CD4-positive, alpha-beta T cell treated with Interleukin-4 for 4 hours (primary cell): Measurements from ENCODE around the gene SRPRB.

Experiments
- DNase-seq: peaks from one replicate; pipeline ENCODE4 v3.0.0-alpha.2; 2020

Gene SRPRB

GRCh38 chr3:133805702-133806475, at the start of gene SRPRB:
Gene SRPRB (plus strand): TSS chr3:133805815. CDS start chr3:133805849, 34 bp downstream.
- DNase-seq: peak; percentile 98

DNA sequence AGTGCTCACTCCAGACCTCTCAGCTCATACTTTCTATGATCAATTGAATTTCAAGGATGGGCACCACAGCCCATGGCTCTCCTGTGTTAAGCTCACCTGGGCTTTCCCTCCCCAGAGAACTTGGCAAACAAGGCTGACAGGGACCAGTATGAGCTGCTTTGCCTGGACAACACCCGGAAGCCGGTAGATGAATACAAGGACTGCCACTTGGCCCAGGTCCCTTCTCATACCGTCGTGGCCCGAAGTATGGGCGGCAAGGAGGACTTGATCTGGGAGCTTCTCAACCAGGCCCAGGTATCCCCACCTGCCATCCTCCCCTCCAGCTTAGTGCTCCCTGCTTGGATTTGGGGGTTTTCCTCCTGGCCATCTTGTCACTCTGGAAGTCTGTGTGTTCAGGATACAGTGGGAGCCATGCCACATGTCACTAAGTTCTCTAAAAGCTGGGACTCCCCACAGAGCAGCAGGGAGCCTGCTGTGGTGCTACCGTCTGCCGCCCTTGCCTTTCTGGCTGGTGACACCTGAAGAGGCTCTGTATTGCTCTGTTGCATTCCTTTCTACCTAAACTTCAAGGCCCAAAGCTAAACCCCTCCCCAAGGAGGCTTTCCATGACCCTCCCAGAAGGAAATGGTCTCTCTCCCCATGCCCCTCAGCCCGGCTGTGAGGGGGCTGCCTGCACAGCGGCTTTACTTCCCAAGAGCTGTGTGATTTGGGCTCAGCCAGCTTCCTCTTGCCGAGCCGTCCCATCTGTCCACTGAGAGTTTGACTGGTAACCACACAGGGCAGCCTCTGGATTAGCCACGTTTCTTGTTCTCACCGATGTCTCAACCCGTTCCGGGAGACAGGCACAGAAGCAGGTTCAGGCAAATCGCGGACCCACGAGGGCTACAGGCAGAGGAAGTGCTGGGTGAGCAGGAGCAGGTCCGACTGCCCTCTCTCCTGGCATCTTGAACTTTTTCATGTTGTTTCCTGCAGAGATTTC, 48.6 kb upstream of the SRPRB start:
- no peak for DNase-seq

DNA sequence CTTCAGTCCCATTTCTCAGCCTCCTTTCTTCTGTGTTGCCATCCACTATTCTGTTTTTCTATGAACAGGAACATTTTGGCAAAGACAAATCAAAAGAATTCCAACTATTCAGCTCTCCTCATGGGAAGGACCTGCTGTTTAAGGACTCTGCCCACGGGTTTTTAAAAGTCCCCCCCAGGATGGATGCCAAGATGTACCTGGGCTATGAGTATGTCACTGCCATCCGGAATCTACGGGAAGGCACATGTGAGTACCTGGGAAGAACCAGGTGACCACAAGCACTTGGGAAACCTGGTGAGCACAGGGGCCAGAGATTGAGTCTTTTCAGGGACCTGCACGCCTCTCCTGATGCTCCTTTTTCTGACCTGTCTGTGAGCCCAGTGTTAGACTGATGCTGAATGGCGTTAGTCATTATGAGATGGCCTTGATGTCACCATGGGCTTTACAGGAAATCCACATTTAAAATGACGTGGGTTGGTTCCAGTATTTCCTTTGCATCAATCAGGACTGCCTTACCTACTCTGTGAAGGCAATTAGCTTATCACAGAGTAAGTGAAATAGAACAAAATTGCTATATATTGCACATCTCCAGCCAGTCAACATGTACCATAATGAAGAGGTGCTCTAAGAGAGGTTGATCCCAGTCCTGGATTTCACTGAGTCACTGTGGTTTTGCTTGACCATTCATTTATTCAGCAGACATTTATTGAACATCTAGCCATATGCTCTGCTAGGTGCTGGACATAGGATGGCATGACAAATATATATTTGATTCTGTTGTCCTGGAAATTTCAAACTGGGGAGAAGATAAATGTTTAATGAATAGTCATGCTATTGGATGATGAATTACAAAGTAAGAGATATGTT, 47.7 kb upstream of the SRPRB start:
- DNase-seq: no peak

DNA sequence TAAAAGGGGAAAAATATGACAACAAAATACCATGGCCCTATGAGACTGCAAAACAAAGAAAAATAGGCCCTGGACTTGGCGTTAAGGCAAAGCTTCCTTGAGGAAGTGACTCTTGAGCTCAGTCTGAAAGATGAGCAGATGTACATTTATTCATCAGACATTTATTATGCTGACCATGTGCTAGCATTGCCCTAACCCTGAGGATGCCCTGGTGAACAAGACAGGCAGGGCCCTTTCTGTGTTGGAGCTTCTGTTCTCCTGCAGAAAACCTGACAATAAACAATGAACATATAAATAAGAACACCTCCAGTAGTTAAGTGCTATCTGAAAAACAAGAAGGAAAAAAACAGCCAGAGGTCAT, 47.1 kb upstream of the SRPRB start:
- DNase-seq: no peak

DNA sequence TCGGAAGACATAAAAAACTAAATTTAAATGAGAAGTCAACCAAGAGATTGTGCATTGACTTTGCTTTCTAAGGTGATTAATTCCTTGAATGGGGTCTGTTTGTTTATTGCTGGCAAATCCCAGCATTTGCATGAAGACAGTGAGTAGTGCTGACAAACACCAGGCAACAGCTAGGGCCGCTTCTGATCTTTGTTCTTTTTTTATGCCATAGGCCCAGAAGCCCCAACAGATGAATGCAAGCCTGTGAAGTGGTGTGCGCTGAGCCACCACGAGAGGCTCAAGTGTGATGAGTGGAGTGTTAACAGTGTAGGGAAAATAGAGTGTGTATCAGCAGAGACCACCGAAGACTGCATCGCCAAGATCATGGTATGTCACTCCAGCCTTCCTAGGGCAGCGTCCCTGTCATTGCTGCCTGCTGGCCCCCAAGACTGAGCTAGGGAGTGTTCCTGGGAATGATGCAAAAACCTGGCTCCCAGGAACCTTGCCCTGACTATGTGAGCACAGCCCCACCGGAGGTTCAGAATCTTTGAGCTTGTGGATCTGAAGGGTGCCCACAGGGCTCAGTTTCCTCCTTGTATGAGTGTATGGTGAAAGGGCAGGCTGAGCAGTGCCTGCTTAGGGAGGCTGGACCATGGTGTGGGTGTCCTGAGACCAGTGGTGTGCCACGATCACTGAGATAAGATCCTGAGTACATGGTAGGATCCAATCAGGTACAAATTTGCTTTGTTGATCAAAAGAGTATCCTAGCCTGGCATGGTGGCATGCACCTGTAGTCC, 46.5 kb upstream of the SRPRB start:
- no peak for DNase-seq

DNA sequence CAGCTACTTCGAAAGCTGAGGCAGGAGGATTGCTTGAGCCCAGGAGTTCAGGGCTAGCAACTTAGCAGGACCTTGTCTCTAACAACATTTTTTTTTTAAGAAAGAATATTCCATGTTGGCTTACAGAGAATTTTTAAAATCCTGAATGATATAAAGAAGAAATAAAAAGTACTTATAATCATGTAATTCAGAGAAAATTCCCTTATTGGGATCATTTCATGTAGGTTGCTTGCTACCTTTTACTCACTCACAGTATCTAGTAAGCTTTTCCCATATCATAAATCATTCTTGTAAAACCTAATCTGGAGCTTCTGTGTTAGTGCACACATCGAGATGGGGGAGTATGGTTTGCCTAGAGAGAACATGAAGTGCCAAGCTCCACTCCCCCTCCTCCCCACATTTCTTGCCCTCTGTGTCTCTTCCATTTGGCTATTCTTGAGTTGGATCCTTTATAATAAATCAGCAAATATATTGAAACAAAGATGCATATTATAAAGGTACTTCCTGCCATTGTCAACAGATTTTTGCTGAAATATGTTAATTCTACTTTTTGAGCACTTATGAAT, 45.8 kb upstream of the SRPRB start:
- no peak for DNase-seq

GRCh38 chr3:133760916-133761315, 44.7 kb upstream of the SRPRB start:
- DNase-seq: no peak

DNA sequence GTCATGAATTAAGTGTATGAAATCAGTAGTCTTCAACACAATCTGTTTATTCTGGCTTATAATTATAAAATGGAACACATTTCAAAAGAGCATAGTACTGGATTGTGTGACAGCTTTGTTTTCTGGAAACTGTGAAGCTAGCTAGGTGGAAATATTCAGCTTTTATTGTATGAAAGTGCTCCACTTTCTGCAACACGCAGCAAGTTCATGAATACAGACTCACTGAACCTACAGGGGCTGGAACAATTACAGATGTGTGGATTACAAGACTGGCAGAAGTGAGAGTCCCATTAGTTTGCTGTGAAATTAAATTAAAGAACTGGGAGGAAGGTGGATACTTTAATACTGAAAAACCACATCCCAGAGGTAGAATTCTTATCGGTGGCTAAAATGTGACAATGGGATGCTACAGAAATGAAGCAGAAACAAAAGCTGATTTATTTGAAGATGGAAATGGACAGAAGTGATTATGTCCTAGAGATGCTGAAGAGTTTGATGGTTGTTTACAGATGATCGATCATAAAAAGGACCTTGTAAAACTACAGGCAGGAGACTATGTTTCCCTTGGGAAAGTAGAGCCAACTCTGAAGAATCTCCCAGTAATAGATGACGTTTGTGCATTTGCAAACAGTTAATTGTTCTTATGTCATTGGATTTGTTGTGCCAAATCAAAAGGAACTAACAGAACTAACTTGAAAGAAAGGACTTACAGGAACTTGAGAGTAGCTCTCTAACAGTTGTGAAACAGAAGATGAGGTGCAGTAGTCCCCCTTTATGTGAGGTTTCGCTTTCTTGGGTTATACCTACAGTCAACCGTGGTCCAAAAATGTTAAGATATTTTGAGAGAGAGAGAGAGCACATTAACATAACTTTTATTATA, 43.8 kb upstream of the SRPRB start:
- DNase-seq: no peak

DNA sequence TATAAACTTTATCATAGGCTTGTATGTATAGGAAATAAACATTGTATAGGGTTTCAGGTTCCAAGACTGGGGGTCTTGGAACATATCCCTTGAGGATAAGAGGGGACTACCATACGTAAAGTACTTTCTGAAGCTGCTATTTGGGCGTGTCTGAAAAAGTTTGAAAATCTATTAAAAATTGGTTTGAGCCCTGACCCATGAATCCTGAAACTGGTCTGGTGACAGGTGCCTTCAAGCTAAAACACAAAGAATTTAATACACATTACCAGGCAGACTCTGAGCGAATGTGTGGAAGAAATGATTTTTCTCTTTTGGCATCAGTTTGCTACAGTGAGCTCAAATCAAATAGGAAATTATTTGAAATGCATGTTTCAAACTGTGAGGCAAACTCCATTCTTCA, 43.1 kb upstream of the SRPRB start:
- no peak for DNase-seq

DNA sequence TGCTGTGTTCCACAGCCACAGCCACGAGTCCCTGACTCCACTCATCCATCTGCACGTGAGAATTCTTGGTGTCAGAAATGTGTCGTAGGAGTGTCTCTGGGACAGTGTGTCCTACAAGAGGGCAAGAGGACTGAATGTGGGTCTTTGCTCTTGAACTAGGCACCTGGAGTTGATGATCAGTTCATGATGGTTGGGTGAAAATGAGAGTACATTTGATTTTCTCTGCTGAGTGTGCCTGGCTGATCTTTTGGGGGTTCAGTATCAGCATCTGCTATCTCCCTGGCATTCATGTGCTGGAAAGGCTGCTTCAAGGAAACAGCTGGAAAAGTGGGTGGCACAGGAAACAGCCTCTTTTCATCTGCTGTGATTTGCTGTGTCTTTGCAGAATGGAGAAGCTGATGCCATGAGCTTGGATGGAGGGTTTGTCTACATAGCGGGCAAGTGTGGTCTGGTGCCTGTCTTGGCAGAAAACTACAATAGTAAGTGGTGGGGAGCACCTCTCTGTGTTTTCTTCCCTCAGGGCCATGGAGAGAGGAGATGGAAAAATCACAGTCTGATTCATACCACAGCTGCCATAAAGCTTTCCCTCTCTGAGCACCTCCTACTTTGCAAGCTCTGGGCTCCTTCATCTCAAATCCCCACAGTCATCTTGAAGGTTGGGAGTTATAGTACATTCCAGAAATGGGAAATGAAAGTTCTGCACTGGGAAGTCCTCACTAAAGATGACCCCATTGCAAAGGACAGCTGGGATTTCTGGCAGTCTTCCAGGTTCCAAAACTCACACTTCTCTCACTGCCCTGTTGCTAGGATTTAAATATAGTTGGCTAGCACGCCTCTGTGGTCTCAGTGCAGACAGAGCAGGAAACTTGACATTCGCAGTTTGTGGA, 41.6 kb upstream of the SRPRB start:
- DNase-seq: no peak

DNA sequence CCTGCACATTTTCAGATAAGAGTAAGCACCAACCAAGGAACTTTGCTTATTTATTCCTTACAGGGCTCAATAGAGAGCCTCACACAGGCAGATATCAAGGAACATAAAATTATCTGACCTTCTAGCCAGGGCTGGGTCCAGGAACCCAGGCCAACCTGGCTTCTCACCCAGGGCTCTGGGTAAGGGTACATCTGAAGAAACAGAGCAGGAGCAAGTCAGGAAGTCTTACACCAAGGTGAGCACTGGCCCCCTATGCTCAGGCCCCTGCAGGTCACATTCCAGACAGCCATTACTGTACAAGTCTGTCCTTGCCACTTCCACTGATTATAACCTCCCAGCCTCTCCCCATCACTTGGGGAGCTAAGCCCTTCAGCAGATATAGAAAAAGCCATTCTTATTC, 40.4 kb upstream of the SRPRB start:
- no peak for DNase-seq

DNA sequence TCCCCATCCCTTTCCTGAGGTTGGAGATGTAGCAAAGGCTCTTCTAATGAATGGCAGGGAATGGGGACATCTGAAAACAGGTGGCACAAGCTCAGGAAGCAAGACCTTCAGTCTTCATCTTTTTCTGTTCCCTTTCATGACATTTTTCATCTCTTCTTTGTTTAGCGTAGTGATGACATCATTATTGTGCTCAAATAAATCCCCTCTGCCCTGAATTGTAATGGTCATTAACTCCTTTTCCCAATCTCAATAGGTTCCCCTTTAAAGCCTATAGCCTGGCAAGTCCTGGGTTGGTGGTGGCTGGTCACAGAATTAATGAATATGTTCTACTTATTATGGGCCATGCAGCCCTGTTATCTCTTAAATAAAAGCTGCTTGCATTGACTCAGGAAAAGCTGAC, 38.0 kb upstream of the SRPRB start:
- no peak for DNase-seq

DNA sequence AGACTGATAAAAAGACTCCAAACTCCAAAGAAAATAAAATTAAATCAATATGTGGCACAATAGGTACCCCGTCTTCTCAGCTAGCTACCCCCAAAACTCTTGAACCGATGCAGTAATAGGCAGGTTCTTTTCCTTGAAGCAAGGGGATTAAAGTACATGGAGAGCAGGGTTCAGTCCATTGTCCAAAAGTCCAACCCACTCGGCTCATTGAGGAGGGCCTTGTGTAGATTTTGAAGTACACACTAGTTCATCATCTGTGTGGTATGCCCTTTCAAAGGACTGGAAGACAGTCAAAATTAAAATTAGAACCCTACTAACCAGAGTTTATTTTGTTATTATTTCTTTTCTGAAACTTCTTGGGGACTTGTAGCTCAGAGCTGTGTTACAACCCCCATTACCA, 36.1 kb upstream of the SRPRB start:
- DNase-seq: no peak

- no peak for DNase-seq
These were observed 31.9 kb upstream of the SRPRB start for GRCh38 chr3:133773732-133774131.

DNA sequence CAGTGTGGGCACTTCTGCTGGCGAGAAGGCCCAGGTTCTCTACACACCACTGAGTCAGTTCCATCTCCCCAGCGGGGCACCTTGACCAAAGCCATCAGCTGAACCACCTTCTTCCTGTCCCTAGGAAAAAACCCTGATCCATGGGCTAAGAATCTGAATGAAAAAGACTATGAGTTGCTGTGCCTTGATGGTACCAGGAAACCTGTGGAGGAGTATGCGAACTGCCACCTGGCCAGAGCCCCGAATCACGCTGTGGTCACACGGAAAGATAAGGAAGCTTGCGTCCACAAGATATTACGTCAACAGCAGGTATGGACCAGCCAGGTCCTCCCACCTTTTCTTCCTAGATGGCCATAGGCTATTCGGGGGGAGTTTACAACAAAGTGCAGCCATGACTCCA, 30.3 kb upstream of the SRPRB start:
- no peak for DNase-seq

DNA sequence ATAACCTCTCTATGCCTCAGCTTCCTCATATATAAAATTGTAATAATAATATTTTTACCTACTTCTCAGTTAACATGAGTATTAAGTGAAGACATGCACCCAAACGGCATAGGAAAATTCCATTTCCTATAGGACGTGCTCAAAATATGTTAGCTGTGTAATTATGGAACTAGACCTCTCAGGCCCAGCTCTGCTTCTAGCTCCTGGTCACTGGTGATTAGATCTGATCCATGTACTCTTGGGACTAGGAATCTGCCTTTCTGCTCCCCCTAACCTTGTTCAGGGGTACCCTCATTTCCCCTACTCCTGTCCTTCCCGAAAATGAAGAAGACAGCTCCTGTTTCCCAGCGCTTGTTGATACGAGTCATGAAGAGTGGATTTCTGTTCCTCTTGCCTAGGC, 29.8 kb upstream of the SRPRB start:
- no peak for DNase-seq

DNA sequence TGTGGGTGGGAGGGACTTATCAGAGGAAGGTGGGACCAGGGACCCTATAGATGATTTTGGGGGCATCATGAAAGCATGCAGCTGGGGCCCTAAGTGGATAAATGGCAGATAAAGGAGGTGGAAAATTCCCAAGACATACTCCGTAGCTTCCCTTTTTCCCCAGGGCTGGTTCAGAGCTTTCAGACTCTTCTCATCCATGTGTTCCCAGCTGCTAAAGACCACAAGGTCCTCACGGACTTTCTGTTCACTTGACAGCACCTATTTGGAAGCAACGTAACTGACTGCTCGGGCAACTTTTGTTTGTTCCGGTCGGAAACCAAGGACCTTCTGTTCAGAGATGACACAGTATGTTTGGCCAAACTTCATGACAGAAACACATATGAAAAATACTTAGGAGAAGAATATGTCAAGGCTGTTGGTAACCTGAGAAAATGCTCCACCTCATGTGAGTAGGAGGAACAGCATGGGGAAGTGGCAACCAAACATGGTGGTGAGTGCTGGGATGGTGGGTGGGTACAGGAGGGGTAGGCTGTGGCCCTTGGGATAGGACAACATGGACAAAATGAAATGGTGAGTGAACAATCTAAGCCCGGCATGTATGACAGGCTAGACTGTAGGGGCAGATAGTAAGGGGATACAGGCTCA, 28.7 kb upstream of the SRPRB start:
- no peak for DNase-seq

- DNase-seq: no peak
These were observed 27.6 kb upstream of the SRPRB start for GRCh38 chr3:133777807-133778568.
